IMR-90 (cell line): ENCODE results near the gene FMO1. TPM values are rescaled to one million over a fixed set of nuclear protein-coding genes. Genes with fewer than 3 reads are reported as not detected.
"Not testable (repeated sequence)": the region's sequence is repeated elsewhere in the genome, so short reads cannot be mapped to it uniquely, and the experiment has no call there.

ENCODE experiments used
- ATAC-seq: fragments of 200-7000 bp; cut with Tn5 transposase; 2 replicates; pipeline ENCODE4 v1.9.1; 2020; ENCODE audit warnings: low read depth, mild to moderate bottlenecking, moderate library complexity
- BruUV-seq: library from RNA; stranded (reverse); fragments of 400-500 nt; replicated peaks from 2 replicates; lab custom pipeline; 2021; lab: Mats Ljungman, UMichigan
- CTCF ChIA-PET: fragments of 300-600 bp; formaldehyde crosslinking; extraction: SDS; loops from one replicate; lab custom pipeline; 2021; ENCODE audit warnings: antibody characterized with exemption; lab: Yijun Ruan, JAX
- POLR2A ChIA-PET: fragments of 300-600 bp; sonication (Branson Sonifier 250); formaldehyde crosslinking; loops from one replicate; lab custom pipeline; 2022; ENCODE audit warnings: antibody characterized with exemption; ENCODE audit not compliant: unreplicated experiment; lab: Charles Lee
- DNase-seq: peaks from one replicate; pipeline ENCODE4 v3.0.0; 2013
- H2AFZ ChIP-seq: replicated peaks from 2 replicates; pipeline ENCODE3; 2013; ENCODE audit warnings: low read length, mild to moderate bottlenecking; ENCODE audit not compliant: poor library complexity
- H2AK5ac ChIP-seq: 2 replicates; pipeline ENCODE4 v1.6.1; 2013; ENCODE audit warnings: low read depth, low read length, inconsistent platforms
- H2AK9ac ChIP-seq: replicated peaks from 2 replicates; pipeline ENCODE3; 2013; ENCODE audit warnings: mild to moderate bottlenecking, low read depth, low read length, moderate library complexity; ENCODE audit not compliant: poor library complexity
- H2BK120ac ChIP-seq: 2 replicates; pipeline ENCODE4 v1.6.1; 2013; ENCODE audit warnings: low read depth, low read length, inconsistent platforms
- H2BK15ac ChIP-seq: 3 replicates; pipeline ENCODE4 v1.6.1; 2013; ENCODE audit warnings: low read depth, low read length, inconsistent platforms
- H2BK20ac ChIP-seq: 2 replicates; pipeline ENCODE4 v1.6.1; 2013; ENCODE audit warnings: low read depth, mild to moderate bottlenecking, inconsistent platforms, low read length, moderate library complexity
- H2BK5ac ChIP-seq: 2 replicates; pipeline ENCODE4 v1.6.1; 2013; ENCODE audit warnings: mild to moderate bottlenecking, low read depth, low read length, inconsistent platforms; ENCODE audit not compliant: poor library complexity, severe bottlenecking
- H3K14ac ChIP-seq: replicated peaks from 2 replicates; pipeline ENCODE4 v1.6.1; 2013; ENCODE audit warnings: low read depth, low read length, inconsistent platforms
- H3K18ac ChIP-seq: 2 replicates; pipeline ENCODE4 v1.6.1; 2013; ENCODE audit warnings: low read depth, low read length, control low read depth
- H3K23ac ChIP-seq: 2 replicates; pipeline ENCODE4 v1.6.1; 2013; ENCODE audit warnings: low read depth, low read length, inconsistent platforms
- H3K27ac ChIP-seq: 2 replicates; pipeline ENCODE4 v1.5.1; 2013; ENCODE audit warnings: mild to moderate bottlenecking, control low read depth, low read length; ENCODE audit not compliant: insufficient read depth
- H3K27me3 ChIP-seq: 2 replicates; pipeline ENCODE4 v1.6.1; 2013; ENCODE audit warnings: low read length; ENCODE audit not compliant: control insufficient read depth, insufficient read depth
- H3K36me3 ChIP-seq: 2 replicates; pipeline ENCODE4 v1.6.1; 2013; ENCODE audit warnings: low read length, mixed read lengths; ENCODE audit not compliant: control insufficient read depth, insufficient read depth
- H3K4ac ChIP-seq: 2 replicates; pipeline ENCODE4 v1.6.1; 2013; ENCODE audit warnings: low read depth, low read length, inconsistent platforms
- H3K4me1 ChIP-seq: 2 replicates; pipeline ENCODE4 v1.6.1; 2013; ENCODE audit warnings: low read length, mixed read lengths; ENCODE audit not compliant: control insufficient read depth, insufficient read depth
- H3K4me2 ChIP-seq: 2 replicates; pipeline ENCODE4 v1.6.1; 2013; ENCODE audit warnings: low read depth, mild to moderate bottlenecking, control low read depth, low read length, moderate library complexity
- H3K4me3 ChIP-seq: 2 replicates; pipeline ENCODE4 v1.5.1; 2013; ENCODE audit warnings: low read depth, mild to moderate bottlenecking, control low read depth, low read length, moderate library complexity; ENCODE audit not compliant: insufficient read depth
- H3K56ac ChIP-seq: 2 replicates; pipeline ENCODE4 v1.6.1; 2013; ENCODE audit warnings: low read length, inconsistent platforms; ENCODE audit not compliant: insufficient read depth; ENCODE audit errors: extremely low read depth
- H3K79me1 ChIP-seq, 2 experiments: 2 replicates each; pipeline ENCODE4 v1.6.1; 2013; ENCODE audit warnings: low read length in 2 of 2, inconsistent platforms in 1 of 2, low read depth in 1 of 2
- H3K9ac ChIP-seq: 2 replicates; pipeline ENCODE4 v1.6.1; 2013; ENCODE audit warnings: low read depth, low read length, control low read depth
- H3K9me1 ChIP-seq: 2 replicates; pipeline ENCODE4 v1.6.1; 2013; ENCODE audit warnings: low read length, inconsistent platforms; ENCODE audit not compliant: insufficient read depth
- H3K9me3 ChIP-seq: 2 replicates; pipeline ENCODE4 v1.6.1; 2013; ENCODE audit warnings: low read length; ENCODE audit not compliant: control insufficient read depth, insufficient read depth
- H4K20me1 ChIP-seq: 2 replicates; pipeline ENCODE4 v1.6.1; 2013; ENCODE audit warnings: low read length, inconsistent platforms; ENCODE audit not compliant: insufficient read depth
- H4K5ac ChIP-seq: 2 replicates; pipeline ENCODE4 v1.6.1; 2013; ENCODE audit warnings: mild to moderate bottlenecking, low read depth, low read length, control low read depth
- H4K8ac ChIP-seq, 2 experiments: 2 replicates each; pipeline ENCODE4 v1.6.1; 2013; ENCODE audit warnings: low read depth in 2 of 2, low read length in 2 of 2, control low read depth in 1 of 2, inconsistent platforms in 1 of 2
- H4K91ac ChIP-seq: 2 replicates; pipeline ENCODE4 v1.6.1; 2013; ENCODE audit warnings: low read depth, low read length, inconsistent platforms; ENCODE audit not compliant: insufficient read depth
- WGBS, 2 experiments: methylation state at CpG; one replicate each; pipeline versions ENCODE4 v1.1.5 to v1.1.7; 2013; ENCODE audit warnings: missing lambda C conversion rate in 2 of 2; ENCODE audit not compliant: insufficient read length in 1 of 2; ENCODE audit errors: extremely low coverage in 2 of 2; 5-methylcytosine and 5-hydroxymethylcytosine counted together
- dilution Hi-C: fragments of 300-500 bp; cut with HindIII; formaldehyde crosslinking; loops from one replicate; pipeline ENCODE4 v1.14.3; 2018; ENCODE audit warnings: low sequenced_read_pairs; ENCODE audit not compliant: unreplicated experiment
- in situ Hi-C: fragments of 300-500 bp; cut with MboI; formaldehyde crosslinking; loops from 3 replicates; pipeline ENCODE4 v1.14.3; 2019; ENCODE audit warnings: low sequenced_read_pairs, inconsistent platforms, mixed read lengths
- intact Hi-C: fragments of 100-400 bp; cut with micrococcal nuclease; formaldehyde crosslinking; loops from 2 replicates; pipeline ENCODE4 v1.10.0; 2022
- polyA plus RNA-seq, 3 experiments: library from polyadenylated mRNA; depleted of rRNA; stranded (reverse); fragments of >200 nt; gene quantifications; 2 replicates each; pipeline ENCODE4 v1.2.3, GENCODE V29; 2012; ENCODE audit warnings: low replicate concordance in 1 of 3
- total RNA-seq: library from RNA; depleted of rRNA; stranded (reverse); fragments of >200 nt; gene quantifications from 2 replicates; pipeline ENCODE4 v1.2.3, GENCODE V29; 2012

The FMO1 gene
- total and polyA plus RNA-seq, 2 of the 4 experiments (the other 2 are of a cell fraction) = not detected

DNA sequence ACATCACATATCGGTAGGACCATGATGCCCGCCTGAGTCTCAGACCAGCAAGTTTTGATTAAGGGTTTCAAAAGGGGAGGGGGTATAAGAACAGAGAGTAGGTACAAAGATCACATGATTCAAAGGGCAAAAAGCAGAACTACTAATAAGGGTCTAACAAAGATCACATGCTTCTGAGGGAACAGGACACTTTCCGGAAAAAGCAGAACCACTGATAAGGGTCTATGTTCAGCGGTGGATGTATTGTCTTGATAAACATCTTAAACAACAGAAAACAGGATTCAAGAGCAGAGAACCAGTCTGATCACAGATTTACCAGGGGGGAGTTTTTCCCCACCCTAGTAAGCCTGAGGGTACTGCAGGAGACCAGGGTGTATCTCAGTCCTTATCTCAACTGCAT, 12.1 kb upstream of the FMO1 start:
- H3K56ac ChIP-seq, H2BK120ac ChIP-seq, H2BK15ac ChIP-seq, H3K79me1 ChIP-seq, H3K36me3 ChIP-seq, H2BK5ac ChIP-seq, H3K9ac ChIP-seq, H2AK9ac ChIP-seq, H3K4me1 ChIP-seq, ATAC-seq, H4K20me1 ChIP-seq, H3K9me1 ChIP-seq, H3K9me3 ChIP-seq, DNase-seq, H4K8ac ChIP-seq, H3K4me2 ChIP-seq, H3K27ac ChIP-seq, H4K5ac ChIP-seq, H2AK5ac ChIP-seq, H3K4ac ChIP-seq, POLR2A ChIA-PET, H2BK20ac ChIP-seq, H3K23ac ChIP-seq, BruUV-seq, H3K4me3 ChIP-seq, H3K27me3 ChIP-seq, dilution Hi-C loops, intact Hi-C loops, H3K18ac ChIP-seq, H3K14ac ChIP-seq, H4K91ac ChIP-seq, H2AFZ ChIP-seq: not testable (repeated sequence)
- in situ Hi-C loops = loop anchor here (10.0 kb wide), 1 partner anchor 261 kb away; no protein-coding TSS in a partner anchor
- WGBS, 2 experiments = no CpG with 5 or more reads among the region's 4 CpGs
- CTCF ChIA-PET = interaction anchor here (1.3 kb wide), 1 partner anchor 10 kb away, joined by 4 read pairs; no protein-coding TSS in a partner anchor
